Prostate gland (tissue), 2 donors: Measurements from ENCODE around the gene NR5A2.

Experiments
- CTCF ChIP-seq, 4 experiments: fragments of 200-600 bp in 2 of 4; fragments of 450-650 bp in 2 of 4; sonication (generic) in 2 of 4; IDR thresholded peaks; 1 replicate in 3 of 4; 2 replicates in 1 of 4; pipeline ENCODE4 v1.5.1; 2016 to 2019; ENCODE audit warnings: antibody characterized with exemption in 4 of 4, mild to moderate bottlenecking in 2 of 4, moderate library complexity in 2 of 4
- POLR2A ChIP-seq: fragments of 450-650 bp; IDR thresholded peaks from one replicate; pipeline ENCODE4 v1.6.1; 2016; ENCODE audit warnings: antibody characterized with exemption, mild to moderate bottlenecking
- POLR2AphosphoS5 ChIP-seq: sonication (generic); formaldehyde crosslinking; IDR thresholded peaks from one replicate; pipeline ENCODE4 v1.6.1; 2017; ENCODE audit warnings: antibody characterized with exemption

DNA sequence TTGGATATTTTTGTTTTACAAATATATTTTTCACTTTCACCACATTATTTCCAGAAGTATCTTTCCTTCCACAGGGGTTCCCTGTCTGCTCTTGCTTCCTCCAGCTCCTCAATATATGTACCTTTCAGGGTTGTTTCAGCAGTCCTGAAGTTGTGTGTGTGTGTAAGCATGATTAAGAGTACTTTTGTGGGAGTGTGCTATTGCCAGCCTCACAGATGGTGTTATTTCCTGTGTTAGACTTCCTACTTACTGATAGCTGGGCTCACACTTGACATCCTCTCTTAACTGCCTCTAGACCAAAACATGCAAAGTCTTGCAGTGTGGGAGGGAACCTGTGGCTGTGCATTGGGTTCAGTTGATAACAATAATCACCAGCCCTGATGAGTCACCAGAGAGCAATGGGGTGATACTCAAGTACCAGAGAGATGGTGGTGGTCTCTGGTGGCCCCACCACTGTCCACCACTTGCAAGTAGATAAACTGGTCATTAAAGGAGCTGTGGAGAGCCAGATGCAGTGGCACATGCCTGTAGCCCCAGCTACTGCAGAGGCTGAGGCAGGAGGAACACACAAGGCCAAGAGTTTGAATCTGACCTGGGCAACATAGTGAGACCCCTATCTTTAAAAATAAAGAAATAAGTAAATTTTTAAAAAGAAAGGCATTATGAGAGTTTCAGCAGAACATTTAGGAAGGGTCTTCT is 126.7 kb downstream of the NR5A2 start:
- TF ChIP-seq CTCF (IDR thresholded peaks at IDR 0.05) (no peak), POLR2A (no peak), POLR2AphosphoS5 (no peak)
